CD4-positive, alpha-beta T cell treated with Interleukin-6 for 4 hours (primary cell): Measurements from ENCODE around the gene MOB3B.

Source experiments
- DNase-seq: peaks from one replicate; pipeline ENCODE4 v3.0.0-alpha.2; 2020; ENCODE audit warnings: mixed read lengths

The MOB3B gene

DNA sequence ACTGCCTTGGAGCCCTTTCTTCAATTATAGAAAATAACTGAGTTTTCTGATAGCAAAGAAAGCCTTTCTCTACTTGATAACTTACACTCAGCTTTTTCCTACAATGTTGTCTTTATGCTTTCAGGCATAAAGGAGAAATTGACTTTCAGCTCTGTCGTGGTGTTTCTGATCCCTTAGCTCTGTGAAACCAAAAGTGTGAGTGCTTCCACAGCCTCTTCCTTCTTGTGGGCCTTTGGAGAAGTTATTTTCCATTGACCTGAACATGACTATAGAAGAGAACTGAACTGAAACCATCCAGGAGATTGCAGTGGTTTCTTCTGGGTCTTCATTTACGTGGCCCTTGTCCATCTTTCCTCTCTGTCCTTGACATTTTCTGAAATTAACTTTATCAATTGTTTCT is 173.2 kb downstream of the MOB3B start:
- no peak for DNase-seq

DNA sequence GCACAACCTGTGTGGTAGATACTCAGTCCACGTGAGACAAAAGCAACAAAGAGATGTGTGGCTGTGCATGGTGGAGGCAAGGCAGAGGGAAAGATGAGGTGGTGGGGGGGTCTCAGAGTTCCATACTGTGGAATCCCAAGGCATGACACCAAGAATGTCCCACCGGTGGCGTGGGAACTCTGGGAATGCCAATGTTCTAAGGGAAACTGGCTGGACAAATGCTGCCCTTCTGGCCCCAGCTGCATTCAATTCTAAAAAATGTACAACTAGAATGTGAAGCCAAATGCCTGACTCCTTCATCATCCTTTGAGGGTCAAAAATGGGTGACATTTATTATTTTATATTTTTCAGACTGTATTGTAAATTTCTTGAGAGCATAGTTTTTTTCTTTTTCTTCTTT is 174.4 kb downstream of the MOB3B start:
- no peak for DNase-seq

DNA sequence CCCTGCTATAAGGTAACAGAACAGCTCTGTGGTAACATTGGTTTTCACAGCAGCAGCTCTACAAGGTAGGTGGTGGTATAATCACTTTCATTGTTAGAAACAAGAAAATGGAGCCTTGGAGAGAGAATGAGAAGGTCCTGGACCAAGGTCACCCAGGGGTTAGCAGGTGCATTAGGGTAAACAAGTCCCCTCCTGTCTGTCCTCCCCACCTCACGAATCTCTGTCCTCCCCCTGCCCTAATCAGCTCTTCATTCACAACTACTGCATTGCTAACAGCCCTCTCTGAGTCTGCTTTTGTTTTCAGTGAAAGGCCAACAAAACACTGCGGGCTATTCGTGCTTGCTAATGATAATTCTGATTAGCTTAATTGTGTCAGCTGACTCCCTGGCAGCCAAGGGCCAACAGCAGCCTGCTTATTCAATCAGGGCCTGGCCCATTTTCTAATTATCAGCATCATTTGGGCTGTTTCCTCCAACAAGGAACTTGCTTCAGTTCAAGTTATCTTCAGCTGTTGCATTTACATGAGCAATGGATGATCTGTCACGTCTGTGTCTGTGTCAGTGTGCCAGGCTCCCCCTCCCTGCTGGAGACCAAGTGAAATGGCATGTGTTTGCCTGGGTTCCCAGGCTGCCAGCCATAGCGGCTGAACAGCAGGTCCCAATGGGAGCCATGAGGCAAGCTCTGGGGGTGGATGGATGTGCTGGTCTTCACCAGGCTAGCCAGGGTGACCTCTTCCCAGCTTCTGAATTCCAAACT is 176.0 kb downstream of the MOB3B start:
- DNase-seq: no peak

DNA sequence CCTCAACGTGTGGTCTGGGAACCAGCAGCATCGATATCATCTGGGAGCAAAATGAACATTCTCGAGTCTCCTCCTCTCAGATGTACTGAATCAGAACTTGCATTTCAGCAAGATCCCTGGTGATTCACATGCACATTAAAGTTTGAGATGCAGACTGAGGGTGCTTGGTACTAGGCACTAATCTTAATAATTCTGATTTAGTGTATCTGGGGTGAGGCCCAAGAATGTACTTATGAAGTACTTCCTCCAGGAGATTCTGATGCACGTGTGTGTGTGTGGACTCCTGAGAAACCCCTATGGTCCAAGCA is 176.5 kb downstream of the MOB3B start:
- no peak for DNase-seq

DNA sequence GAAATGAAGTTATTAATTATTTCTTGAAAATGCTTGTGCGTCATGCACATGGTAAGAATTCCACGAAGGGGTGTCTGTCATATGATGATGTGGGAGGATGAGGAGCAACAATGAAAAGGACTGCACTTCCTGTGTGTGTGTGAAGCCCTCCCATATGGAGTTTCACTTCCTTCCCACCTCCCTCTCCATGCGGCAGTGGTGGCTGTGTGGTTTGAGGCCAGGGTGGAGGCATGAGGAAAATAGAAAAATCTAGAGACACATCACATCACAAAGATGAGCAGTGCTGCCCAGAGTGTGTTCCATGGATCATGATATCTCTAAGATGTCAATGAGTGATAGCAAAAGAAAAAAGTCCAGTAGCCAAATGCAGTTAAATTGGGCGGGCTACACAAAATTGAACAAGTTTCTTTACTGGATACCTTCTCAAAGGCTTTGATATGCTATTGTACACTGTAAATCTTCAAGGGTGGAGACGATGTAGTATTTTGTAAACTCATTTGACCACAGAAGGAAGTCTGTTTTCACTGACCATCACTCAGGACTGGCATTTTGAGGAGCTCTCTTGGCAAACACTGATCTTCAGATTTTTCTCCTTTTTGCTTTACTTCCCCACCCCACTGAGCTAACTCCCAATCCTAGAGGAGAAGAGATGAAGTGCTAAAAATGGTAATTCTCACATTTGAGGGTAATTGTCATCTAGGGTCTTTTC is 177.0 kb downstream of the MOB3B start:
- no peak for DNase-seq

DNA sequence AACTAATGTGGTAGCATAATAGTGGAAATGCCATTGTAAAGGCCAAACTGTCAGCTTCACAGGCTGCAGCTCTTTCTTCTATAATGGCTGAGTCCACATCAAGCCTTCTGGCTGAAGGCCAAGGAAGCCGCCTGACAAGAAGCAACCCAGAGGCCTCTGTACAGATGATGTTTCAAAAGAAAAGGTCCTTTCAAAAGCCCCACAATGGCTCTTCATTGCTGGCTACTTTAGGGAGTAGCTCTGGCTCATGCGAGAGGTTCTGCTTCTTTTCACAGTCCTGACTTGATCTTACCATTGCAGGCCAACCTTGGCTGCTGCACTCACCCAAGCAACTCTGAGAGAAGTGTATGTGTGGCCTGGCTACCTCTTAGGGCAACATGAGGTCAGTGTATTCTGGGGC is 178.2 kb downstream of the MOB3B start:
- DNase-seq: no peak

DNA sequence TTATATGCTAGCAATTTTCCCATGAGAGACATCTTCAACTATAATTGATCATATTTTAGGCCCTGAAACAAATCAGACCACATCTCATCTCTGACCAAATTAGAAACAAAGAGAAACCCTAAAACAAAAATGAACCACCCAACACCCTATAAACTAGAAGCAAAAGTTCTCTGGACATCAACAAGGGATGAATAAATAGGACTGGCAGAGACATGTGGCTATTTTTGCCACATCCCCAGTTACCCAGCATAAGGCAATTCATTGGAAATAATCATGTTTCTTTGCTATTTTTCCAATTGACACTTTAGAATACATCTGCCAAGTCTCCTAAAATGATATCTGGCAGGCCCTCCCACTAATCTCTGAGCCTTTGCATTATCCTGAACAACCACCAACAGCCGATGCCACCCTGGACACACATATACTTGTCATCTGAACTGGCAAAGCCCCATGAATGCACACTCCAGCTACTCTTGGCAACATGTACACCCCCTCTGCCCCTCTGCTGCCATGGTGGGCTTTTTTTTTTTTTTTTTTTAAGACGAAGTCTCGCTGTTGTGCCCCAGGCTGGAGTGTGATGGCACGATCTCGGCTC is 179.1 kb downstream of the MOB3B start:
- DNase-seq: no peak

DNA sequence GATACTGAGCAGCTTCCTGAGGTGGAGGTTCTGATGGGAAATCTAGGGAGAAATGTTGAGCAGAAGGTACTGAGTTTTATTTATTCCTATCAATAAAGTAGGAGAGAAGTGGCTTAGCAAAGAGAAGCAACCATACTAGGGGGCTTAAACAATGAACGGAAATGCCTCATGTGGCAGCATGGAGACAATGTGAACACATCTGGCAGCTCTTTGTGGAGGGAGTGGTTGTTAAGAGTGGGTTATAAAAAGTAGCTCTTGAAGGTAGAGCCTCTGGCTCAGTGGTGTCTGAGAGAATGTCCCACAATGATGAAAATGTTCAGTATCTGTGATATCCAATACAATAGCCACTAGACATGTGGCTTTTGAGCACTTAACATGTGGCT is 179.9 kb downstream of the MOB3B start:
- no peak for DNase-seq

DNA sequence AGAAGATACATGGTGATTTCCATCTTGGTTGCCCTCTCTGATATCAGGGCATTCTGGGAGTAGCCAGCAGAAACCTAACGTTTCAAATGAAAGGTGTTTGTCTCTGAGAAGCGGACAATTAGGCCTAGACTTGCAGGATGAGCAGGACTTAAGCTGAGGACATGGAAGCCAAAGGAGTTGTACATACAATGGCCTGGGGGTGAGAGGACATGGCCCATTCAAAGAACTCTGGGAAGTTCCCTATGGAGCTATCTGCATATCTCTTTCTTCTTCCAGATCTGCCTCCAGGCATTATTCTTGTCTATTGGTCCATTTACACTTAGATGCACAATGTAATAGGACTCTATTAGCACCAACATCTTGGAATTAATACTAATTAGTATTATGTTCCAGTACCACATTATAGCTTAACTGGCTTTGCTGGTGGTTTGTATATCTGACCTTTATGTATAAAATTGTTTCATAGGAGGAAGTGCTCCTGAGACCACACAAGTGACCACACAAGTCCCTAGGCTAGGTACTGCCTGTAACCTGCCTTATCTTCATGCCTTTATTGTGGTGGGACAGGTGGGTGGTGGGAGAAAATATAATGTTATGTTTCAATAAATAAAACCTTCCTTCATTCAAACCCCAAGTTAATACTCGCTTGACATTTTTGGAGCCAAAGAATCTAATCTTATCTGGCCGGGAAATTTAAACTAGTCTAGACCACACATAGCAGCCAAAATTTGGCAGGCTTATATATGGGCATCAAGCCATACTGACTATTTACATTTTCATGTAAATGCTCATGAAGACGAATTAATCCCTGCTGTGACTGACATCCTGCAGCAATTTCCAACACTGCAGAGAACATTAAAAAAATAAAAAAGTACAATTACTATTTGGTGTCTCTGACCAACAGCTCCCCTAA is 180.6 kb downstream of the MOB3B start:
- DNase-seq: no peak

DNA sequence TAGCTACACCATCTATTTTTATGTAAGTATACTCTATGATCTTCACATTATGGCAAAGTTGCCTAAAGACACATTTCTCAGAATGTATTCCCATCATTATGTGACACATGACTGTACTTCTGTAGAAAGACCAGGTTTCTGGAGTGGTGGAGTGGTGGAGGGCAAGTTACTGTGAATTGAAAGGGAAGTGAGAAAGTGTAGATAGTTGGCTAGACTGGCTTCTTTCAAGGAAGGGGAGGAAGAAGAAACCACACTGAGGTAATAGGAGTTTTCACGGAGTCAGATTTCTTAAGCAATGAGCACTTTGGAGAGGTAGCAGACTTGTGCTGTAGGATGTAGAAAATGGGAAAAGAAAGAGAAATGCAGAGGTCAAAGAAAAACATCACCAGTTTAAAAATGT is 181.7 kb downstream of the MOB3B start:
- no peak for DNase-seq

DNA sequence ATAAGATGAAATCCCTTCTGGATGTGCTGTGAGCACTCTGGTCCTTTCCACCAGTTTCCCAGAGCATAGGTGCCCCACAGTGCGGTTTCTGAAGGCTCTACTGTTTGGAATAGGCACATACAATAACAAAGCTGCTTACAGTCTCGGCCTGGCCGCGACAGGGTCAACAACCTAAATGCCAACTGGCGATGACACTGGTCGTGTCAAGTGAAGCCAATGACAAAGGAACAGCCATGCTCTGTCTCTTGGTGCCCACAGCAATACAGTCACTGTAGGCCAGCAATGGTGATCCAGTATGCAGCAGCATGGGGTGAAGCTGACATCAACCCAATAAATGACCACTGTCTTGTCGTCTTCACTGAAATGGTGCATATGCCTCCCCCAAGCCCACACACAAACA is 184.8 kb downstream of the MOB3B start:
- DNase-seq: no peak

DNA sequence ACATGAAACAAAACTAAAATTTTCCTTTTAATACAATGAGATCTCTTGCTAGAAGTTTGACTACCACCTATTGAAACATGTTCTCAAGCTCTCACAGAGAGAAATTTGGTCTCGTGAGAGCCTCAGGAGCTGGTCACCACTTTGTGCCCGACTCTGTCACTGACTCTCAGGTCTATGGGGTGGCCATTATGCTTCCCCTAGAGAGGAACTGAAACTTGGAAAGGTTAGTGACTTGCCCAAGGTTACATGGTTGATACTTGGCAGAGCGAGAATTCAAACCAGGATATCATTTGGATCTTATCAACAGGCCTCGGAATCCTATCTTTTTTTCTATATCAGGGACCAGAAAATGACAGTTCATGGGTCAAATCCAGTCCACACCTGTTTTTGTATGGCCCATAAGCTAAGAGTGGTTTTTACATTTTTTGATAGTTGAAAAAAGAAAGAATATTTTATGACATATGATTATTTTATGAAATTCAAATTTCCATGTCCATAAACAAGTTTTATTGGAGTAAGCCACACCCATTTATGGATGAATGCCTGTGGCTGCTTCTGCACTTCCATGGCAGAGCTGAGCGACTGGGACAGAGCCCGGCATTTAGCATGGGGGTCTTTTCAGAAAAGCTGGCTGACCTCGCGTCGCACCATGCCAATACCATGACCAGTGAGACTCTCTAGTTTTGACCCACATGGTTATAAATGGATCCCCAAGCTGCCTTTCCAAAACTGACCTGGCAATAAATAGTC is 187.9 kb downstream of the MOB3B start:
- no peak for DNase-seq

DNA sequence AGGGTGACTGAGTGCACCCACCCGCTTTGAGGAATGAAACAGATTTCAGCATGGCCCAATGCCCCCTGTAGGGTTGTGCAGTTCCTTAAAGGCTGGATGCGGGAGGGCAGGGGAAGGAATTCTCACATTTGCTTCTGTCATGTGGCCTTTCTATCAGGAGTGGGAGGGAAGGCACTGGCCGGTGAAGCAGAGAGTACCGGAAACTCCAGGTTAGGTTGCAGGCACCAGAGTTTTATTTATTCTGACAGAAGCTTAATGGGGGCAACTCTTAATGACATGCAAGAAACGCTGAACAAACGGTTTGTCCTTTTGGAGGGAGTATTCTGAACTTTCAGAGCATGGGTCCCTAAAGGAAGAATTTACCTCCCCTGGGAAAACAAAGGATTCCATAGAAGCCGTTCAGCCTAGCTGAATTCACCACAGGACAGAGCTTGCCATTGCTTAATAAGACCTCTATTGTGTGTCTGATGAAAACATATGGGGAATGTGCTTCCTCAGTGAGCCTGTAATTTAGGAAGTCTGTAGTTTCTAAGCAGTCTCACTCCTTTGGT is 188.6 kb downstream of the MOB3B start:
- DNase-seq: no peak

DNA sequence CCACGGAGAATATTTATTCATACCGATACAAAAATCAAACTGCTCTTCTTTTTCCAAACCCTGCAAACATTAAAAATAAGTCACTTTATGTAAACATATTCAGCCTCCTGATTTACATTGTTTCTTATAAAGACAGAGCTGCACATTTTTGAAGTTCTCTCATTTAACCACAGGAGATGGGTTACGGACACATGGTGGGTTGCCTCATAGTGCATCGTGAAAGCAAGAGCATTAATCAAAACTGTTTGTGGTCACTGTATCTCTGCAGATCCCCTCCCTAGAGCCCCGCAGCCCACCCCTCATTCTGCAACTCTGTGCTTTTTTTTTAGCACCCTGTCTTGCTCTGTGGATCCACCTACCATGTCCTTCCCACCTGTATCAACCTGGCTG is 189.3 kb downstream of the MOB3B start:
- DNase-seq: no peak

DNA sequence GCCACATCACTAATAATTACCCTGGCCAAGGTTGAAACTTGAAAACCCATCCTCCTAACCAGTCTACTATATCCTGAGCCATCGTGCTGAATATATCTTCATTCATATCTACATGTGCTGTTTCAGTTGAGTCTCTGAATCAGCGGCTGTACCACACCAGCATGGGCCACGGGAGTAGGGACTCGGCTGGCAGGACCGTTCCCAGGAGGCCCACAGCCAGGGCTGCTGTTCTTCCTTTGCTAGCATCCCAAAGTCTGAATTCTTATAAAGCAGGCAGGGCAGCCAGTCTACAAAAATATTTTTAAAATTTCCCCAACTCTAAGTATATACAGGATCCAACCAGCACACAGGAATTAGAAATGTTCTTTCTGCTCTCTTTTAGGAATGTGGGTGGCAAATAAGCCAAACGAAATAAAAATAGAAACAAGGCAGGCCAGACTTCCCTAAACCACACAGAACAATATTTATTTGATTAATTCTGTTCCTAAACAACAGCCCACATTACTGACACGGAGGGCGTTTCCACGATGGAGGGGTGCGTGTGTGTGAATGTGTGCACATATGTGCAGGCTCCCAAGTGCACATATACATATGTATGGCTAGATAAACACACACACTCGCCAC is 189.8 kb downstream of the MOB3B start:
- DNase-seq: no peak

DNA sequence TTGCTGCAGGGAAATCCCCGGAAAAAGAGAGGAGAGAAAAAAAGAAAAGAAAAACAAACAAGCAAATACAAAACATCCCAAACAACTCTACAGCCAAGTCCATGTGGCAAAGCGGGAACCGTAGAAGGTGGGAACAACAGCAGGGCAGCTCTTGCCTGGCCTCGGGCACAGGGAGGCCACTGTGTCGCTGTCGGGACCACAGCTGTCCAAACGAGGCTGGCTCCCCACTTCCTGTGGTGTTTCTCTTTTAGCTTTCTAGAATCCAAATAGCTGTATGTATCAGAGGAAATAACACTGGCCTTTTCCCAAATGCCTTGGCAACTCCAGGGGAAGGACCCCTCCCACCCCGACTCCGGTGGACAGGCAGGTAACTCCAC is 191.1 kb downstream of the MOB3B start:
- DNase-seq: no peak

DNA sequence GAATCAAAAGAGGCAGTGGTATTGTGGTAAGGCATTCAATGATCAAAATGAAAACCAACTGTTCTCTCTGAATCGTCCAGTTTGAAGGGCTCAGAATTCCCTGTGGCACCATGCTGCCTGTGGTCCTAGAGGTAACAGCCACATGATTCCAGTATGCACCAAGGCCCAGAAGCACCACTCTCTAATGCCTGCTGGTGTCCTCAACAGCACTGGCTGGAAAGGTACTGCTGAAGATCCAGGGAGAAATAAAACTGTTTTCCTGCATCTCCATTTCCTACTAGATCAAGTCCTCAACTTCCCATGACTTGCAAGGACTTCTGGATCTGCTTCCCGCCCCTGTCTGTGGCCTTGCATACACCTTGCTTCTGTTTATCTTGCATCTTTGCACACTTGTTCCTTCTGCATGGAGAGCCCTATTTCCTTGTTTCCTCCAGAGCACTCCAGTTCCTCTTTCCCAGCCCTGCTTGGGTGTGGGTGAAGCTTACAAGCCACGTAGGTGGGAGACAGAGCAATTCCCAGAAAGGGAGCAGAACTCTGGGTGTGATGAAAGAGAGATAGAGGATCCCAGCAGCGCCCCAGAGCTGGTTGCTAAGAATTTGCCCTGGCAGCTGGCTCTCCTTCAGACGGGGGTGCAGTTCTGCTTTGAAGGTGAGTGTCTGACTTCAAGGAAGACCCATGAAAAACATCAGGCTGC is 191.6 kb downstream of the MOB3B start:
- no peak for DNase-seq

DNA sequence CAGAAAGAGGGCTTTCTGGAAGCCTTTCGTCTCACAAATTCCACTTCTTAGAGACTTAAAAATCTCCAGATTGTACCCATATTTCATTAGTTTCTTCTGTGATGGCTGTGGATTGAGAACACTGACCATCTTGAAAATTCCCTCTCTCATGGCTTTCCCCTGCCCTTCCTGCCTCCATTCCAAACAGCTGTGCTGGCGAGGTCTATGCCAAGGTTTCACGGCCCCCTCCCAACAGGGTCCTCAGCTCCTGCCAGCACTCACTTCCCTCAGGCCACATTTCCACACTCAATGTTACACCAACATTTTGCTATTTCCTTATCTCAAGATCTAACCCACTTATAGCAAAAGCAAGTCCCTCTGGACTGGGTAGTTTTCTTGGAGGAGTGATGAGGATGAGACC is 192.4 kb downstream of the MOB3B start:
- no peak for DNase-seq

DNA sequence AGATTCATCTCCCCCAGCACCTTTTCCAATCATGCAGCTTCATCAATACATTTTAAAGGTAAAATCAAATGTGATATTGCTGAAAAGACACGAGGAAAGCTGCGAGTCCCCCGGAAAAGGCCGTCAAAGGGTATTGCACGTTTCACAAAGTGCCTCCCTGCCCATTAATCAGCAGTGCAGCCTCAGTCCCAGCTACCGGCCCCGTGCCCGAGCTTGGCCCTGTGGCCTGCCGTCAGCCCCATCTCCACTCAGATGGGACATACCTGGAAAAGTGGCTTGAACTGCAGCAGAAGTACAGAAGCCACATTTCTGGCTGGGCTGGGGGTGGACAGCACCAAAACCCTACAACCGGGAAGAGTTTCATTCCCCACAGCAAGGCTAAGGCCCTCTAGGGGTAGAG is 192.8 kb downstream of the MOB3B start:
- DNase-seq: no peak

DNA sequence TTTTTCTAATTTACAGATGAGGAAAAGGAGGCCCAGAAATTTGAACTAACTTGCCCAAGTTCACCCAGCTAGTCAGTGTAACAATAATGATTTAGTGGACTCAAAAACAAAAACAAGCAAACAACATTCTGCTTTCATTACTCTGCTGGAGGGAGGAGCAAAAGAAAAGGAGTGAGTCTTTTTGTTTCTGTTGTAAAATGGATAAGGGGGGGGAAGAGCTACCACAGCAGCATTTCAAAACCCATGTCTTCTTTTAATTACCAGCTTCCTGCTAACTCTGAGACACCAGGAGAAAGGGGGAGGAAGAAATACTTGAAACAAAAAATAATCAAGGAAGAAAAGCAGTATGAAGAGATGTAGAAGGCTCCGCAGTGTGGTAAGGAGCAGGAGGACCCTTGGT is 193.5 kb downstream of the MOB3B start:
- DNase-seq: no peak

DNA sequence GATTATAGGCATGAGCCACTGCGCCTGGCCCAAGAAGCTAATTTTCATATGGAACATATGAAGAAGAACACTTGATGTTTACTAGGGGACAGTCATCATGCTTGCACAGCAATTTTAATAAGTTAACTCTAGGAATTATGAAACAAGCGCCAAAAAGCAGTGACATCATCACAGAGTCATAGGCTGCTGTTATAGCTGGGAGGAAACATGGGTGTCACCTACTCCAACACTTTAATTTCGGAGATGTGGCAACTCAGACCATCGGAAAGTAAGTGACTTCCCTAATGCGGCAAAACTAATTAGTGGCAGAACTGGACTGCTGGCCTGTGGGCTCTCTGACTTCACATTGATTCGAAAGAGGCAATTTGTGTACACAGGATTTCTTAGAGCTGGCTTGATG is 194.5 kb downstream of the MOB3B start:
- no peak for DNase-seq
